Fibroblast of skin of scalp (primary cell): Measurements from ENCODE around the gene PI4KA.
A peak's percentile ranks its signal among the peaks of the same experiment; 100 is the strongest.

Experiments
- DNase-seq: peaks from one replicate; pipeline ENCODE4 v3.0.0-alpha.2; 2013

PI4KA gene

GRCh38 chr22:20881869-20882815 is 23.5 kb upstream of the PI4KA start:
- DNase-seq, result no peak

GRCh38 chr22:20881231-20881630 is 22.6 kb upstream of the PI4KA start:
- no peak for DNase-seq

DNA sequence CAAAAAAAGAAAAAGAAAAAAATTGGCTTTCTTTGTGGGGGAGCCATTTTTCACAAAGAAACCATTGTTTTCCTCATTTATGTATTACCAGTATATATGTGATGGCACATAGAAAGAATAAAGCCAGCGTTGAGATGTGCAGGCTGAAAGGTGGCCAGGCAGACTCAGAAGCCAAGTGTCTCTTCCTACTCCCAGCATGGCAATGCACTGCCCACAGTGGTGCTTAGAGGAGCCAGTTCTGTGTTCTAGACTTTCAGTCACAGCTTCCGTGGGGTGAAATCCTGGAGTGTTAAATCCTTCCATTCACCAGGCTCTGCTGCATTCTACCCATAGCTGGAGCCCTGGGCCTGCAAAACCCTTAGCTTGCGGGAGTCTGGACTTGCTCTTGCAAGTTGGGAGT is 19.1 kb upstream of the PI4KA start:
- DNase-seq, result no peak

- DNase-seq, result no peak
Measured at GRCh38 chr22:20875296-20875695, 16.7 kb upstream of the PI4KA start.

DNA sequence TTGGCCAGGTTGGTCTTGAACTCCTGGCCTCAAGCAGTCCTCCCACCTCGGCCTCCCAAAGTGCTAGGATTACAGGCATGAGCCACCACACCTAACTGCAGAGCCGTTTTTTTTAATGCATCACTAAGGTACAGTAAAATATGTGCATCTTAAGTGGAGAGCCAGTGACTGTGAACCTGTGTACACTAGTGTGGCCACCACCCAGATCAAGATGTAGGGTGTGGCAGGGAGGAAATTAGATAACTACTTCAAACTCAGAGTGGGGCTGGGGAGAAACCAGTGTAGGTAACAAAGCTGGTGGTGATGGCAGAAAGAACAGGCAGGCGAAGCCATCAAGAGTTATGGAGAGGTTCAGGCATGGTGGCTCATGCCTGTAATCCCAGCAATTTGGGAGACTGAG is 14.6 kb upstream of the PI4KA start:
- no peak for DNase-seq

DNA sequence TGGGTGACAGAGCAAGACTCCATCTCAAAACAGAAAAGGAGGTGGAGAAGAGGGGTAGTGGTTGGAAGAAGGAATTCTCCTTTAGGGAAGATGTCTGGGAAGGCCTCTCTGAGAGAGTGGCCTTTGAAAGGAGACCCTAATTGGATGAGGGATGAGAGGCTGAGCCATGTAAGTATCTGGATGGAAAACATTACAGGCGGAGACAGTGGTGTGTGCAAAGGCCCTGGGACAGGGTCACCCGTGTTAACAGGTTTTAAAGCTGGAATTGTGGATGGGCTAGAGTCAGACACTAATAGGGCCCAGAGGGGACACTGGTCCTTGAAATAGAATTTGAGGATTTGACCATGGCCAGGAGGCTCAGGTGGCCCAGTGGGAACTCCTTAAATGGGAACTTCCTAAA is 10.6 kb upstream of the PI4KA start:
- no peak for DNase-seq

DNA sequence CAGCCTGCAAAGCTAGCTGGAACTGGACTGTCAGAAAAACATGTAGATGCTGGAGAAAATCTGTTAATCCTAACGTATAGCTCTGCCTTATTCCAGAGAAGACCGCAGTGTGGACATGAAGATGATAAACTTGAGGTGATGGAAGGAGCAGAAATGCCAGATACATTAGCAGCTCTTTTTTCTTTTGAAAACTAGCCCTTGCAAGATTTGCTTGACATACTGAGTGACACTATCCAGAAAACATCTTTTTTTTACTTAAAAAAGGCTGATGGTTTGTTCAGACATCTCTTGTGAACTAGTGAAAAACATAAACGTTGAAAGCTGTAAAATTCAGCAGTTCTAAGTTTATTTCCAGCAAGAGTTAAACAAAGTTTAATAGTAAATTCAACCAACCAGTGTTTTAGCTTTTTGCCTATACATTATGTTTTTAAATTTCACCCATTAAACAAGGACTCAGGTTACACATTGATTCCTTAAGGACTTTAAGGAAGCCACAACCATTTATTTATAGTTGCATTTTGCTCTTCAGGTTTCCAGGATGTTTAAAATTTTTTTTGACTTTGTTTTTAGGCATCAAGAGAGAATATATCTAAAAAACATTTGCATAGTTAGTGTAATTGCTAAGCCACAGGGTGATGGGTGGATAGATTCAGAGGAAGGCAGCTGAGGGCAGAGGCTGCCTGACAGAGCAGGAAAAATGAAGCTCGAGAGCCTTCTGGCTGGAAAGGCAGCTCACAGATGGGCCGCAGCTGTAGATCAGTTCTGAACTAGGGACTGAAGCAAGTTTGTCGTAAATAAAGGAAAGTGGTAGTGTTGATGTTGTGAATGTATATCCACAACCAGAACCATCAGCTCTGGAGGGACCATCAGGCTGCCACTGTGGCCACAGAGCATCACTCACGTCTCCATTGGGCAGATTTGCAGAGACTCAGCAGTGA is 9.7 kb upstream of the PI4KA start:
- DNase-seq, result no peak

DNA sequence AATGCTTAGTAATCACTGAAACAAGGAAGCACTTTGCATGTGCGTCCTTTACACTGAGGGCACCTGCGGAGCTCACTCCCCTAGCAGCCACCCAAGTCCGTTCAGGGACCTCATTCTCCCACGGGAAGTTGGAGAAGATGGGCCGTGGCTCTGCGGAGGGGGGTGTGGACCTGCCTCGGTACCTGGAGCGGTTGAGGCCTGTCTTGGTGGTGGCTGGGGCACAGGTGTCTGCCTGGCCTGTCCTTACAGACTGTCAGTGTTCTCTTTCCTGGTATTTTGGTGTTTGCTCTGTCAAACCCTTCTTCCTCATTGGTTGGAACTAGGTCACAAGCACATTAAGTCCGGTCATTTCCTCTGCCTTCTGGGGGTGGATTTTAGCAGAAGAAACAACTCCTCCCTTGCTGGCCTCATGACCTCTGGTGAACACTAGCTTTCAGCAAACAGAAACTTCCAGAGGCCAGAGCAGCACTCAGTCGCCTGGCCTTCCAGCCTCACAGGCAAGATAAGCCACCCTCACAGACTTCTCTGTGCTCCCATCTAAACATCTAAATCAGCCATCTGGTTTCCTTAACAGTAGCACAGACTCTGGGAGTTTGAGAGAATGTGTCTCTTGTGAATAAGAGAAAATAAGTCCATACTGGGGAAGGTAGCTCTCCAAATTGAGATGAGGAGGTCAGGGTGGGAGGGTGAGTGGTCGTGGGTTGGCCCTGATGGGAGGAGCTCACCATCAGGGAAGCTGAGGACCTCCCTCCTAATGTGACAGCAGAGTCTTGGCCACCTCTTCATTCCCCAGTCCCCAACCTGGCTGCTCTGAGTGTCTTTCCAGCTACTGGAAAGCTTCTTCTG is 8.8 kb upstream of the PI4KA start:
- no peak for DNase-seq

DNA sequence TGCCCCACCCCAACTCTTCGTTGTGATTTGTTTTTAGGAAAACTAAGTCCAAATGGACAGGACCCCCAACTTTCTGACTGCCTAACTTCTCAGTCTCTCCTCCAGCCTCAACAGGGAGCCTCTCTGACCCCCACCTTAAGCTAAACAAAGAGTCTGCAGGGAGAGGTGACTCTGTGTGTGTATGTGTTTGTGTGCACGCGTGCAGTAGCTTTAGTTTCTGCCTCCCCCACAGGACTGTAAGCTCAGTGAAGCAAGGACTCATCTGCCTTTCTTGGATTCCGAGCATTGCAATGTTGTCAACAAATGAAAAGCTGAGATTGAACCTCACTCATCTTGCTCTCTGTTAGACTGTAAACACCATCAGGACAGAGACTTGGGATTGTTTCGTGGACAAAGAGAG is 8.1 kb upstream of the PI4KA start:
- DNase-seq, result no peak

GRCh38 chr22:20865875-20866445 is 7.3 kb upstream of the PI4KA start:
- DNase-seq, result no peak

DNA sequence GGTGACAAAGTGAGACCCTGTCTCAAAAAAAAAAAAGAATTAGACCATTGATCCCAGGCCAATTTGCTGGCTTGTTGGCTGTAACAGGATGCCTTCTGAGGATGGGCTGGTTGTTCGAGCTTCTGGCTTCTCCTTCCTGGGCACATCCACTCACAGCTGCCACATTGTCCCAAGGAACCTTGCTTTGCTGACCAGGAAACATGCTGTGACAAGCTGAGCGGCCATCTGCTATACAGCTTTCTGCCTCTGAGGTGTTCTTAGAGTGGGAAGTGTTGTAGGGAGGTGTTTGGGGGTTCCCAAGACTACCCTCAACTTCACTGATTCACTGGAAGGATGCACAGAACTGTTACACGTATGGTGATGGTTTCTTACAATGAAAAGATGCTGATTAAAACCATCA is 6.7 kb upstream of the PI4KA start:
- no peak for DNase-seq

DNA sequence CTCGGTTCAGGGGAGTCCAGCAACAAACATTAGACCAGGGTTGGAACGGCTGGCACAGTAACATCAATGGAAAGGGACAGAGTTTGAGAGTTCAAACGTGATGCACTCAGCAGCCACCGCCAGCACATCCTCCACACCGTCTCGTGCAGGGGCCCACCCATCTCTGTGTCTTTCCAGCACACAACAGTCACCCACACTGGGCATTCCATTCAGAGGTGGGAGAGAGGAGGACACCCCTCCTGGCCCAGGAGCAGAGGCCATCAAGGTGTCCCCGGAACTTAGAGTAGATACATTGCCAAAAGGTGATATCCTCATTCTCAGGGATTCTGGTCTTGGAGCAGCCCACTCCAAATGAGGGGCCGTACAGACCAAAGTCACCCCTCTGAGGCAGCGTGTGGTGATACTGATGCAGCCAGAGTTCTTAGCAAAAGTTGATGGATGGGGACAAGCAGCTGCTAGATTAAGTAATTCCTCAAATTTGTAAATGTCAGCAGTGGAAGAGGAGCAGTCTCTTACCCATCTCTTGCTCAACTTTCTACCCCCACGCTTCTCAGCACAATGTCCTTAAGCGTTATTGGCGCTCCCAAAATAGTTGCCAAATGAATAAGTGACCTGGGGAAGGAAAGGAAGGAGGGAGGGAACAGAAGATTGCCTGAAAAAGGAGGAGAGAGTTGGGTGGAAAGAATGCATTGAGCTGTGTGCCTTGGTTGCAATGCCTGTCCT is 5.7 kb upstream of the PI4KA start:
- no peak for DNase-seq

DNA sequence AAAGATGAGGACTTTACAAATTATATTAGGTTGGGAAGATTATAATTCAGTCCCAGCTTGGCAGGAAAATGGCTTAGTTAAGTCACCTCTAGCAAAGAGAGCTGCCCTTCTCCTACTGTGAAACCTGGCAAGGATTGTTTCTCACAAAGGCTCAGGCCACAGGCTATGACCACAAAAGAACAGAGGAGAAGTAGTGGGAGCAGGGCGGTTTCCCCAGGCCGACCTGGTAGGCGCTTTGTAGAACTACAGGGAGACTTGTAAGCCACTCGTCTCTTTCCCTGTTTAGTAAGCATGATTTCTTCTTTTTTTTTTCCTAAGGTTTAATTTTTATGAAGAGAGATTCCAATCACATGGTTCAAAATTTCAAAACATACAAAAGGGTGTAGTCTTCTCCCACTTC is 4.8 kb upstream of the PI4KA start:
- no peak for DNase-seq

GRCh38 chr22:20862540-20862939 is 3.9 kb upstream of the PI4KA start:
- DNase-seq, result no peak

GRCh38 chr22:20859615-20860014 is 1.0 kb upstream of the PI4KA start:
- no peak for DNase-seq

- DNase-seq, result peak; percentile 89
Measured at GRCh38 chr22:20857838-20858614, 585 bp downstream of the PI4KA start.

DNA sequence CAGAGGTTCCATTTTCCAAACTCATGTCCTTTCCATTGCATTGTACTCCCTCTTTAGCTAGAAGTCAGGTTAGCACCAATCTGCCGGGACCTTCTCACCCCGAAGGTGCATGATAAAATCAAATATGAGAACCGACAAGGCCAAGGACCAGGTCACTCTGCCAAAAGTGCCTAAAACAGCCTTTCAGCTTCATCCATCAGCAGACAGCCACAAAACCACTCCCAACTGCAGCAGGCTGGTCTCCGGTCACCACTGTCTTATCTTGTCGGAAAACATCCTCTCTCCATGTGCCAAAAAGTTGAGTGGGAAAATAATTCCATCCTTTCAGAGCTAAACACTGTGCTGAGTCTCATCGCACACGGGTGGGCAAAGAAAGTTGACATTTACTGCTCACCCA is 1.4 kb downstream of the PI4KA start:
- DNase-seq, result no peak

DNA sequence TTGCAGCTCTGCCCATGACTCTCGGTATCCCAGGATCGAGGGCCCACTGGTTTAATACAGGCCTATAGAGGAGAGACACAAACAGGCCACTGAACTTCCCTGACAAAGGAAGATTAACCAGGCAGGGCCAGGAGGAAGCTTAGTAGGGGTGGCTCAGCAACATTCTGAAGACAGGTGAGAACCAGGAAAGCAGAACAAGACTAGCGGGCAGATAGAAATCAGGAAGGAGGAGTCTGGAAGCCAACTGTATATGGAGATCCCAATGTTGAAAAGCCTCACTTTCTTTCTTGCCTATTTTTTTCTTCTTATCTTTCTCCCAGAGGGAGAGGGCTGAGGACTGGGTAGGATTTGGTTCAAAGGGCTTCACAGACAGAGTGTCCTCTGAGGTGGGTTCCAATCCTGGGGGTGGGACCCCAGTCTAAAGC is 5.4 kb downstream of the PI4KA start:
- no peak for DNase-seq

GRCh38 chr22:20852503-20852902 is 6.1 kb downstream of the PI4KA start:
- DNase-seq, result no peak

DNA sequence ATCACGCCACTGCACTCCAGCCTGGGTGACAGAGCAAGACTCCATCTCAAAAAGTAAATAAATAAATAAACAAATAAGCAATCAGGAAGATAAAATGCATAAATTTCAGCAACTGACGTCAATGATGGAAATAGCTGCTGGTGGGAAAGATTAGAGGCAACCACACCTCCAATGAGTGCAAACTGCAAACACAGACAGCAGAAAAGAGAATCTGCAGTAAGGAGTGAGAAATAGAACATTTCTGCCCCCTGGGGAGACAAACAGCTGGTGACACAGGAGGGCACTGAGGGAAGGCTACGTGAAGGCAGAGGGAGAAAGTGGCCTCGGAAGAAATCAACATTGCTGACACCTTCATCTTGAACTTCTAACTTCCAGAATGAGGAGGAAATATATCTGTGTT is 6.5 kb downstream of the PI4KA start:
- DNase-seq, result no peak
